NCI-H2107 (cell line): ENCODE results near the gene BTF3.
"Not testable (repeated sequence)": the region's sequence is repeated elsewhere in the genome, so short reads cannot be mapped to it uniquely, and the experiment has no call there.

ENCODE experiments used
- DNase-seq: peaks from one replicate; lab custom pipeline; 2025; lab: John Stamatoyannopoulos, UW

The BTF3 gene

DNA sequence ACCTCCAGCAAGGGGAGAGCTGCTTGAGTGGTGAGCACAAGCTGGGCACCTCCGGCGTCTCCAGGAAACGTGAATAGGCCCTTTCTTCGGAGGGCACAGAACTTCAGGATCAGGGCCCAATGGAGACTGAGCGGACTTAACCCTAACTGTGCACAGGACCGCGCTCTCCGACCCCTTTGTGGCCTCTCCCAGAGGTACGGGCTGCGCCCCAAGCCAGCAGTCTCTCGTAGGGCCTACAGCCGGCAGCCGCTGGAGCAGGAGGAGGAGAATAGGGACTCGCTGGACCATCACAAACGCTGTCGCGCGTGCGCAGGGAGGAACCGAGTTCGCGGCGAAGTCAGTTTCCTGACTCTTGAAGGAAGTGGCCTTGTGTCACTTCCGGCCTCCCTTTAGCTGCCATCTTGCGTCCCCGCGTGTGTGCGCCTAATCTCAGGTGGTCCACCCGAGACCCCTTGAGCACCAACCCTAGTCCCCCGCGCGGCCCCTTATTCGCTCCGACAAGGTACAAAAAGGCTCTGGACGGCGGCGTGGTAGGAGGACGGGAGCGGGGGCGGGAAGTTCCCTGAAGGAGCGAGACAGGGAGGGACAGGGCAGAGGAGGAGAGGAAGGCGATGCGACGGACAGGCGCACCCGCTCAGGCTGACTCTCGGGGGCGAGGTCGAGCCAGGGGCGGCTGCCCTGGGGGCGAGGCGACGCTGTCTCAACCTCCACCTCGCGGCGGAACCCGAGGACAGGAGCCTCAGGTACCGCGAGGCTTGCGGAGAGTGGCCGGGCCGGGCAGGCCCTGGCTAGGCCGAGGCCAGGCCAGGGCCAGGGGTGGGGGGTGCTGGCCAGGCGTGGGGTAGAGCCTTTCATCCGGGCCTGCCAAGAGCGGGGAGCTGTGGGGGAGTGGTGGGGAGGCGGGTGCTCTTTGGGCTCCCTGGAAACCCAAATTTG is at the start of gene BTF3:
Gene BTF3, plus strand, starts transcription at position 386 of the 936 bp plus-strand sequence. Its CDS starts 226 bp downstream, at position 612.
- DNase-seq = peak; percentile 69

GRCh38 chr5:73448463-73449136 is 49.6 kb upstream of the BTF3 start, which contains the start of gene FOXD1:
Gene FOXD1 (minus strand): TSS chr5:73448777. CDS start chr5:73448362, 415 bp downstream.
- DNase-seq = peak; percentile 29

GRCh38 chr5:73450137-73450536 is 48.1 kb upstream of the BTF3 start:
- DNase-seq = no peak

- no peak for DNase-seq
Observed at GRCh38 chr5:73450672-73451223, 47.5 kb upstream of the BTF3 start.

- no peak for DNase-seq
Observed at GRCh38 chr5:73451224-73452130, 46.8 kb upstream of the BTF3 start.

- DNase-seq = no peak
Observed at GRCh38 chr5:73452215-73452614, 46.0 kb upstream of the BTF3 start.

DNA sequence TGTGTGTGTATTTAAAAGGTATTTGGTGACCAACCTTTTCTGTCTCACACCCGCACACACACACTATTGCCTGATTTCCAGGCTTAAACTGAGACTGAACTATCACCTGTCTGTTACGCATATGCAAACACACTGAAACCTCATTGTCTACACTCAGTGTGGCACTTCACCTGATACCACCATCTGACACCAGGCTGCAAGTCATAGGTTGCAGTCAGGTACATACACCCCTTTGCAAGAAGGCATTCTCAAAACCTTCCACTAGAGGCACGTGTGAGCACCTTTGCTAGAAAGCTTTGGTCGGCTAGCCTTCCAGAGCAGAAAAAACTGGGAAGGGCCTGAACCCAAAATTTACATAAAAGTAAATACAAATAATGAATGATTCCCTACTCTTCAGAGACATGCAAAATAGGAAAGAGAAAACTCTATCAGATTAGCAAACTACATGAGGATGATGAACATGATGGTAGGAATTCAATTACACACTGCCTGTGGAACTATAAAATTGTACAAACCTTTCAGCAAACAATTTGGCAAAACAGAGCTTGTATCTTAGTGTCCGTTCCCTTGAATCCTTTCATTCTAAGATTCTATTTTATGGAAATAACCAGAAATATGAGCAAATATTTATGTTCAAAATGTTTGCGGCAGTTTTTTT is 43.7 kb upstream of the BTF3 start:
- DNase-seq = peak; percentile 53

DNA sequence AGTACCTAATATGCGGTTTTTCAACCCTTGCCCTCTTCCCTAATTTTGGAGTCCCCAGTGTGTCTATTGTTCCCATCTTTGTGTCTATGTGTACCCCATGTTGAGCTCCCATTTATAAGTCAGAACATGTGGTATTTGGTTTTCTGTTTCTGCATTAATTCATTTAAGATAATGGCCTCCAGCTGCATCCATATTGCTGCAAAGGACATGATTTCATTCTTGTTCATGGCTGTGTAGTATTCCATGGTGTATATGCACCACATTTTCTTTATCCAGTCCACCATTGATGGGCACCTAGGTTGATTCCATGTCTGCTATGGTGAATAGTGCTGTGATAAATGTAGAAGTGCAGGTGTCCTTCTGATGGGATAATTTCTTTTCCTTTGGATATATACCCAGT is 41.8 kb upstream of the BTF3 start:
- not testable (repeated sequence) for DNase-seq

- DNase-seq = no peak
Observed at GRCh38 chr5:73459366-73459765, 38.9 kb upstream of the BTF3 start.

- no peak for DNase-seq
Observed at GRCh38 chr5:73460133-73460532, 38.1 kb upstream of the BTF3 start.

DNA sequence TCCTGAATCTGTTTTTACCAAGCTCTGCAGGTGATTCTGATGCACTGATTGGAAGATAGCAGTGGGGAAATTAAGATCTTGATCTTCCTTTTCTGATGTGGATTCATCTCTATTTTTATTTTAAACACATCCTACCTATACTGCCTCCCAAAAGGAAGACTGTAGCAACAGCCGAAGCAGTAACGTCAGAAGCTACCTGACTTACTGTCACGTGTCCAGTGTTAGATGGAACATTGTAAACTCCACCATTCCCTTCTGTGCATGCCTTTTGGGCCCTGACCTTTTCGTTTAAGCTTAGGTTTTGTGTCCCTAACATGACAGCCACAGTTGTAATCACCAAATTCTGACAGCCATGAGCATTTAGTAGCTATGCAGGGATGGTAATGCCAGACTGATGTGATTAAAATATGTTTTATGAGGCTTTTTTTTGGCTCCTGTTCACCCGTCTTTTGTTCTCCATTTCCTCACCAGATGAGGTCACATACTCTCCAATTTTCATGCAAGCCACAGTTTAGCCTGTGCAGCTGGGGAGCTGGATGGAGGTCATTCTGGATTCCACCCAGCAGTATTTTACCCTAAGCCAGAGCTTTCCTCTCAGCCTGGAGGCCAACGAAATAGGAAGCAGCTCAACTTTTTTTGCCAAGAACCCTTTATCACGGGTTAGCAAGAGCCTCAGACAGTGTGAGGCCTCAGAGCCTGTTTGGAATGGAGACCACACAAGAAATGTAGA is 34.1 kb upstream of the BTF3 start:
- no peak for DNase-seq

DNA sequence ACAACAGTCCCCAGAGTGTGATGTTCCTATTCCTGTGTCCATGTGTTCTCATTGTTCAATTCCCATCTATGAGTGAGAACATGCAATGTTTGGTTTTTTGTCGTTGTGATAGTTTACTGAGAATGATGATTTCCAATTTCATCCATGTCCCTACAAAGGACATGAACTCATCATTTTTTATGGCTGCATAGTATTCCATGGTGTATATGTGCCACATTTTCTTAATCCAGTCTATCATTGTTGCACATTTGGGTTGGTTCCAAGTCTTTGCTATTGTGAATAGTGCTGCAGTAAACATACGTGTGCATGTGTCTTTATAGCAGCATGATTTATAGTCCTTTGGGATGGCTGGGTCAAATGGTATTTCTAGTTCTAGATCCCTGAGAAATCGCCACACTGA is 29.6 kb upstream of the BTF3 start:
- not testable (repeated sequence) for DNase-seq

DNA sequence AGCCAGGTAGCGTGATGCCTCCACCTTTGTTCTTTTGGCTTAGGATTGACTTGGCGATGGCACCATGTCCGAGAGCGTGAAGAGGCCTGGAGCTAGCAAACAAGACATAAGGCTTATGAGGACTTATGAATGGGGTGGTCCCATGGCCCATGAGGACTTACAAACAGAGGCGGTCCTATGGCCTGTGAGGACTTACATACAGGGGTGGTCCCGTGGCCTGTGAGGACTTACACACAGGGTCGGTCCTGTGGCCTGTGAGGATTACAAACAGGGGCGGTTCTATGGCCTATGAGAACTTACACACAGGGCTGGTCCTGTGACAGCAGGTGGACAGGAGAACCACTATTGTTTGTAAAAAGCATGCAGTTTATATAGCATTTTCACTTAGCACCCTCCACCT is 28.4 kb upstream of the BTF3 start:
- DNase-seq = no peak

GRCh38 chr5:73471654-73472053 is 26.6 kb upstream of the BTF3 start:
- no peak for DNase-seq

GRCh38 chr5:73472116-73472515 is 26.1 kb upstream of the BTF3 start:
- no peak for DNase-seq

- DNase-seq = no peak
Observed at GRCh38 chr5:73480500-73480899, 17.7 kb upstream of the BTF3 start.

DNA sequence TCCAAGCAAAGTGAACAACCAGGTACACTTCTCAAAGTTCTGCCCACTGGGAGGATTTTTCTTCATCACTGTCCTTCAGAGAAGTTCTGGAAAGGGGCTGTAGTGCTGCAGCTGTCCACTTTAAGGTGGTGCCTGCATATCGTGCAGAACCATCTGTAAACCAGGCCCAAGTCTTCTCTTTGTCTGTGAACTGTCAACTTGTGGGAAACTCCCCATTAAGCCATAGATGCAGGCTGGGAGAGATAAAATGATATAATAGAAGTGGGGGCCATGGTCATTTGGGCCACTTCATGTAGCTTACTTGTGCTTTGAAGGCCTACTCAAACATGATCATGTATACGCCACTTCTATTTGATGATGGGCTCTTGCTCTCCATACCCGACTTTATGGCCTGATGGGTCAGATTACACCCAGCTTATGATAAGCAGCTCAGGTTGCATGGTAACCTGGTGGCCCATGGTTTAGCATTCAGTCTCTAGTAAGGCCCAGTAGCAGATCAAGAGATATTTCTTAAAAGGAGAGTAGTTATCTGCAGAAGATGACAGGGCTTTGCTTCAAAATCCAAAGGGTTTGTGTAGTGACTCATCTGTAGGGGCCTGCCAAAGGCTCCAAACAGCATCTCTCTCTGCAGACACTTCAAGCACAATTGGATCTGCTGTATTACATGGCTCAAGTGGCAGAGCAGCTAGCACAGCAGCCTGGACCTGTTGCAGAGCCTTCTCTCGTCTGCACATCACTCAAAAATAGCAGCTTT is 15.7 kb upstream of the BTF3 start:
- DNase-seq = no peak

DNA sequence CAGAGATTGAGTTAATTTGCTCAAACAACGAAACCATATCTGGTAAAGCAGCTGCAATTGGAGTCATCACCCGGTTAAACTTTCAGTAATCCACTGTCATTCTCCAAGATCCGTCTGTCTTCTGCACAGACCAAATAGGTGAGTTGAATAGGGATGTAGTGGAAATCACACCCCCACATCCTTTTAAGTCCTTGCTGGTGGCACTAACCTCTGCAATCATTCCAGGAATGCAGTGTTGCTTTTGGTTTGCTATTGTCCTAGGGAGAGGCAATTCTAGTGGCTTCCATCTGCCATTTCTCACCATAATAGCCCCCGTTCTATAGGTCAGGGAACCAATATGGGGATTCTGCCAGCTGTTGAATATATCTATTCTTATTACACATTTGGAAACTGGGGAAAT is 14.6 kb upstream of the BTF3 start:
- no peak for DNase-seq

- no peak for DNase-seq
Observed at GRCh38 chr5:73484511-73484910, 13.7 kb upstream of the BTF3 start.

DNA sequence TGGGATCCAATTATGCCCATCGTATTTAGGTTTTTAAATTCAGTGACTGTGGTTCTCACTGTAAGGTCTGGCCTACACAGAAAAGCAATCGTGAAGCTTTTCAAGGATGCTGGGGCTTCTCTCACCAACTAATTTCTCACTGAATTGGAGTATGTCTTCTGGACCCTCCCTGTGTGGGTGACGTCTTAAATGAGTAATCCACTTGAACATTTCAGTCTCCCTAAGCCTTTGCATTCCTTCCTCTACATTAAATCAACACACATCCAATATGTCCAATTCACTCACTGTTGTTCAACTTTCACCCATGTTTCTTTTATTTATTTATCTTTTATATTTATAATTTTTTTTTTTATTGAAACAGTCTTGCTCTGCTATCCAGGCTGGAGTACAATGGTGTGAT is 12.5 kb upstream of the BTF3 start:
- no peak for DNase-seq
